Colonic mucosa (tissue), 4 donors: ENCODE measurements around the gene GRM5. TPM values are rescaled to one million over a fixed set of nuclear protein-coding genes. Genes with fewer than 3 reads are reported as not detected.

ENCODE experiments used
- DNase-seq: peaks from one replicate; pipeline ENCODE4 v3.0.0-alpha.2; 2020
- H3K27ac ChIP-seq: fragments of 200-600 bp; one replicate; pipeline ENCODE4 v1.8.0; 2021
- H3K27me3 ChIP-seq: fragments of 200-600 bp; one replicate; pipeline ENCODE4 v1.8.0; 2021
- H3K36me3 ChIP-seq: fragments of 200-600 bp; one replicate; pipeline ENCODE4 v1.8.0; 2021
- H3K4me1 ChIP-seq: fragments of 200-600 bp; one replicate; pipeline ENCODE4 v1.8.0; 2021; ENCODE audit warnings: mild to moderate bottlenecking
- H3K4me3 ChIP-seq: fragments of 200-600 bp; one replicate; pipeline ENCODE4 v1.8.0; 2021
- H3K9ac ChIP-seq, 2 donors: one replicate each; pipeline ENCODE4 v1.7.0; 2013; ENCODE audit warnings: control low read depth in 2 of 2, low read depth in 2 of 2, low read length in 2 of 2
- H3K9me3 ChIP-seq: fragments of 200-600 bp; one replicate; pipeline ENCODE4 v1.8.0; 2021
- intact Hi-C: fragments of 100-400 bp; cut with DNase I; formaldehyde crosslinking; loops from one replicate; pipeline ENCODE4 v1.14.1; 2022
- total RNA-seq, 2 donors: library from RNA; stranded (reverse); fragmentation: NEBNext Ultra II Directional in 1 of 2; extraction: Animal tissue kit (Norgen Biotek cat#: 25700) in 1 of 2; gene quantifications; one replicate each; pipeline ENCODE4 v1.2.1, GENCODE V29; 2021
- TF ChIP-seq, protein P1 (sequence below): fragments of 200-600 bp; IDR thresholded peaks from one replicate; pipeline ENCODE4 v1.8.0; 2022; ENCODE audit warnings: antibody characterized with exemption, mild to moderate bottlenecking
- donor health status: healthy.
- donor health status: DM: no; HTN: no; CAD: no.
- donor health status: DM: no; HTN: no; CAD: no.

The GRM5 gene
- total RNA-seq, 2 donors from 2014 or later = not detected

DNA sequence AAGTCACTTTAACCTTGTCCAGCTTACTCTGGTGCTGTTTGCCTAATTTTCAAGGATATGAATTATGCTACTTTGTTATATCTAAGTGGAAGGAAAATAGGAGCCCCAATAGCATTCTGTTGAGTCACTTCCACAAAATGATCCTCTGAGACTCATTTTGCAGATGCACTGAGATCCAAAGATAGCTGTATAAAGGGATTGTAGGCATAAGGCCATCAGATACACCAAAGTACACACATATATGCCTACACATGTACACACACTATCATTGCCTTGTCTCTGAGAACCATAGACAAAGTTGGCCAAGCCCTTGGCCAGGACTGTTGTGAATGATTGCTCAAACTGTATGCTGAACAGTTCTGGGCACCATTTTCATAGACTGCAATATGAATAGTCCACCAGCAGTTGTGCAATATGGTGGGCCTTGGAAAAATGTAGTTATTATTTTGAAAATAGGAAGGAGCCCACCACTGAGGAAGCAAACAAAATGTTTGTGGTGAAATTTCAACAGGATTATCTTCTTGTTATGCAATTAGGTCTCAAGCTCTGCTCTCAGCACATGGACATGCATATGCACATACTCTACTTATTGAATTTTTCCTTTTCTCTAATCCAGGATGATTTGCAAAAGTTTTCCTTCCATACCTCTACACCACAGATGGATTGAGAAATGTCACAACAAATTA, 542.3 kb downstream of the GRM5 start:
- TF ChIP-seq, protein P1, sequence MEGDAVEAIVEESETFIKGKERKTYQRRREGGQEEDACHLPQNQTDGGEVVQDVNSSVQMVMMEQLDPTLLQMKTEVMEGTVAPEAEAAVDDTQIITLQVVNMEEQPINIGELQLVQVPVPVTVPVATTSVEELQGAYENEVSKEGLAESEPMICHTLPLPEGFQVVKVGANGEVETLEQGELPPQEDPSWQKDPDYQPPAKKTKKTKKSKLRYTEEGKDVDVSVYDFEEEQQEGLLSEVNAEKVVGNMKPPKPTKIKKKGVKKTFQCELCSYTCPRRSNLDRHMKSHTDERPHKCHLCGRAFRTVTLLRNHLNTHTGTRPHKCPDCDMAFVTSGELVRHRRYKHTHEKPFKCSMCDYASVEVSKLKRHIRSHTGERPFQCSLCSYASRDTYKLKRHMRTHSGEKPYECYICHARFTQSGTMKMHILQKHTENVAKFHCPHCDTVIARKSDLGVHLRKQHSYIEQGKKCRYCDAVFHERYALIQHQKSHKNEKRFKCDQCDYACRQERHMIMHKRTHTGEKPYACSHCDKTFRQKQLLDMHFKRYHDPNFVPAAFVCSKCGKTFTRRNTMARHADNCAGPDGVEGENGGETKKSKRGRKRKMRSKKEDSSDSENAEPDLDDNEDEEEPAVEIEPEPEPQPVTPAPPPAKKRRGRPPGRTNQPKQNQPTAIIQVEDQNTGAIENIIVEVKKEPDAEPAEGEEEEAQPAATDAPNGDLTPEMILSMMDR = no peak
- no peak for DNase-seq
- H3K27me3 ChIP-seq = no peaks in the 10 kb centered on the region

DNA sequence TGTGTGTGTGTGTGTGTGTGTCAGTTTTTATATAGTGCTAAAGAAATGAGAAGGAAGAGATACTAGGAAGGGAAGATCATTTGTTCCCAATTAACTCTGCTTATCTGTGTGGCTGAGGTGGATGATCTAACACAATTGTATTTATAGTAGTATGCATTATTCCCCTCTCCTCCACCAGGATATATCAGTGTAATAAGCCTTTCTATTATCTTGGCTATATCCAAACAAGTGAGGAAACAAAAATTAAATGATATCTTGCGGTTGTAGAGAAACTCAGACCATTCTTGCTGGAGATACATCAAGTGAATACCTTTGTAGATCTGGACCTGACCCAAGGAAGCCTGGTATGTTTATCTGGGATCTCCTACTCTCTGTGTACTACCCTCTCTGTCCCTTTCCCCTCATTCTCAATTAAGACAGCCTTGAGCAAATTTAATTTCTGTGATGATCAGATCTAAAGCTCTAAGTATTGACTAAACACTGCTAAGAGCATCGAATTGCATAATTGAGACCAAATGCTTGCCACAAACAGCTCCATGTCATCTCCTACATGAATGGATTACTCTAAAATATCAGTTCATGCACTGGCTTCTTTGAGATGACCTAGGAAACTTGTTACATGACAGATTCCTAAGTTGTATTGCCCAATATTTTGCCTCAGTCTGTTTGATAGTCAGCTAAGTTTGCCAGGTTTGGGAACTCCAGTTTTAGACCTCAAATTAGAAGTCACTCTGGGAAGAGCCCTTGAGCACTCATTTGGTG, 543.0 kb downstream of the GRM5 start:
- Histone ChIP-seq H3K36me3 (no peaks in the 10 kb centered on the region), H3K4me1 (no peaks in the 10 kb centered on the region), H3K9ac (no peak overlapping the region), H3K4me3 (no peak overlapping the region), H3K27me3 (no peaks in the 10 kb centered on the region), H3K9me3 (no peaks in the 10 kb centered on the region), H3K27ac (no peak overlapping the region)
- TF ChIP-seq, protein P1 = no peak
- intact Hi-C loops = no loop called here
- DNase-seq = no peak

More for the DNA sequence above, 542.3 kb downstream of the GRM5 start:
- H3K36me3 ChIP-seq = no peaks in the 10 kb centered on the region
- H3K27ac ChIP-seq = no peak overlapping the region
- no peak overlapping the region for H3K9ac ChIP-seq
- intact Hi-C loops = no loop called here
- no peaks in the 10 kb centered on the region for H3K9me3 ChIP-seq
- no peak overlapping the region for H3K4me3 ChIP-seq
- H3K4me1 ChIP-seq = no peaks in the 10 kb centered on the region

DNA sequence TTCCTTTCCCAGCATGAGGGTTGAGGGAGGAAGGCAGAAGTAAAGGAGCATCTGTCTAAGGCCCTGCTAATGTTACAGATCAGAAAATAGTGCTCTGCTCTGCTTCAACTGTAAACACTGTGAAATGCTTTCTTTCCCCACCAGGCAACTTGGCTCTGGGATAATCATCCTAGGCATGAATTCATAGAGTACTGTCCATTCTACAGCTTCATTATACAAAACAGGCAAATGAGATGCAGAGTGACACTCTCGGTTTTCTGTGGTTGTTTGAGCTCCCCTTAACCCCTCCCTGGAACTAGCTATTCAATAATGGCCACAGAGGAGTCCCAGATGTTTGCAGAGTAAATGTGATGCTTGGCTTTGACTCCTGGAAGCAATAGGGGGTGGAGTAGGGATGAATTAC, 544.0 kb downstream of the GRM5 start:
- Histone ChIP-seq H3K36me3 (no peaks in the 10 kb centered on the region), H3K9ac (no peak overlapping the region), H3K27me3 (no peaks in the 10 kb centered on the region), H3K9me3 (no peaks in the 10 kb centered on the region), H3K4me1 (no peaks in the 10 kb centered on the region), H3K27ac (no peak overlapping the region), H3K4me3 (no peak overlapping the region)
- intact Hi-C loops = no loop called here
- TF ChIP-seq, protein P1 = no peak
- no peak for DNase-seq

DNA sequence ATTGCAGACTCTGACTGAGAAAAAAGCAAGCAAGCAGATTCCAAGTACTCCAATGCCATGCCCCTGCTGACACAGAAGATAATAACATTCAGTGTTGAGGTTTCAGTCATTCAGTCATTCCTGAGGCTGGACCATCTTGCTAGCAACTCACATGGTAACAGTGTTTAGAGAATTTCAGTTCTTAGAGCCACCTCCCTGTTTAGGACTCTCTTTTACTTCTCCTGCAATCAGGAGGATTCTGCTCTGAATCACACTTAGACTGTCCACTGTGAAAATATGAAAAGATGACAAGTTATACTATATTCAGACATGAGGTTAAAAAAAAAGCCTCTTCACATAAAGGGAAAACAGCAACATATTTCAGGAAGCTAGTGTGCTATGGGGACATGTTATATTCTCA, 544.4 kb downstream of the GRM5 start:
- intact Hi-C loops = no loop called here
- Histone ChIP-seq H3K27ac (no peak overlapping the region), H3K4me1 (no peaks in the 10 kb centered on the region), H3K9me3 (no peaks in the 10 kb centered on the region), H3K36me3 (no peaks in the 10 kb centered on the region), H3K9ac (no peak overlapping the region), H3K27me3 (no peaks in the 10 kb centered on the region), H3K4me3 (no peak overlapping the region)
- TF ChIP-seq, protein P1 = no peak
- DNase-seq = no peak

DNA sequence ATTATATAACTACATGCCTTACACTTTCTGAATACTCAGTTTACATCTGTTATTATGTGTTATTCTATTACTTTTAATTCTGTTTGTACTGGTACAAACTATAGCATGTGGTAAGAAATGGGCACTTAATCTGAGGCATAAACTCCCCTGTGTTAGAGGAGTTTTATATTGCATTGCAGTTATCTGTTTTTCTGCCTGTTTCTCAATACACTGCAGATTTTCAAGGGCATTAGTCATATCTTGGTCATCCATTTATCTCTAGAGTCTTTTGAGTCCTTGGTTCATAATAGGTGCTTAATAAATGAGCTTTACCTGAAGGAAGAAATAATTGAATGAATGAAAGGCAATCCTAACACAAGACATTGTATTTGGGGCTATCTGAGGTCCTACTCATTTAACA, 545.4 kb downstream of the GRM5 start:
- TF ChIP-seq, protein P1 = no peak
- no peak overlapping the region for H3K9ac ChIP-seq
- no peaks in the 10 kb centered on the region for H3K36me3 ChIP-seq
- no peak overlapping the region for H3K4me3 ChIP-seq
- intact Hi-C loops = no loop called here
- no peaks in the 10 kb centered on the region for H3K4me1 ChIP-seq
- no peak for DNase-seq
- no peaks in the 10 kb centered on the region for H3K9me3 ChIP-seq
- no peaks in the 10 kb centered on the region for H3K27me3 ChIP-seq
- no peak overlapping the region for H3K27ac ChIP-seq
